Raji (cell line): ENCODE measurements around the gene RNF123.
A peak's percentile ranks its signal among the peaks of the same experiment; 100 is the strongest.

Source experiments
- POLR2A ChIP-seq: IDR thresholded peaks from 2 replicates; pipeline ENCODE4 v1.6.1; 2011; ENCODE audit warnings: low read depth, low read length, control low read depth; ENCODE audit not compliant: insufficient read depth

The RNF123 gene

DNA sequence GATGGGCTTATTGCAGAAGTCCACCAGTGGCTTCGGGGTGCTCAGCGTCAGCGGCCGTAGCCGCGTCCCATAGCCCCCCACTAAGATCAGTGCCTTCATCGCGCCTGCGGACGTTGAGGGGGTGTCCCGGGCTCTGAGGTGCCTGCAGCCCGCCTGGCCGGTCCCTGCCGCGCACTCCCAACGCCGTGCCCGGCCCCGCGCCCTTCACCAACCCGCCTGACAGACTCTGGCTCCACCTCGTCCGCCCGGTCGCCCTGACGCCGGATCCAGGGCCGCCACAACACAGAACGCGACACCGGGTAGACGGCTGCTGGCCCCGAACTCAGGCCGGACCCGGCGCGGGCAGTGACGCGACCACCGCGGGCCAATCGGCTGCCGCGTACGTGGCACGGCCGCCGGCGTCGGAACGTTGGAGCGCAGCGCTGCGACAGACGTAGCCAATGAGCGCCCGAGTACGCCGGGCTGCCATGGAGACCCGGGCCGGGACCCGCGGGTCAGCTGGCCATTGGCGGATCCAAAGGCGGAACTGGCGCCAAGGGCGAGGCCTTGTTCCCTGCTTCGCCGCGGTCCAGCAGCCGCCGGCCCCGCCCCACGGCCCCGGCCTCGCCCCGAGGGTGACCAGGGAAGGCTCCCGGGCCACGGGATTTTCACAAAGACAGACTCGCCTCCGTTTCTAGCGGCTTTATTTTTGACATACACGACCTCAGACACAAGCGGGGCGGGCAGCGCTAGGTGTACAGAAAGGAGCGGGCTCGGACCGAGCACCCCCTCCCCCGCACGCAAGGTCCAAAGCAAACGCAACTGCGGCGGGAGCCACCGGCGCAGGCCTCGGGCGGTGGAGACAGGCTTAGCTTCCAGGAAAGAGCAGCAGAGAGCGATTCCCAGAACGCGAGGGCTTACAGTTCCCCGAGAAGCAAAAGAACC lies 34.5 kb downstream of the RNF123 start, which contains the start of gene GMPPB:
Gene GMPPB, minus strand, starts transcription at position 324 of the 924 bp plus-strand sequence. Its CDS starts 225 bp downstream, at position 99.
- peak; percentile 69 for TF ChIP-seq POLR2A

DNA sequence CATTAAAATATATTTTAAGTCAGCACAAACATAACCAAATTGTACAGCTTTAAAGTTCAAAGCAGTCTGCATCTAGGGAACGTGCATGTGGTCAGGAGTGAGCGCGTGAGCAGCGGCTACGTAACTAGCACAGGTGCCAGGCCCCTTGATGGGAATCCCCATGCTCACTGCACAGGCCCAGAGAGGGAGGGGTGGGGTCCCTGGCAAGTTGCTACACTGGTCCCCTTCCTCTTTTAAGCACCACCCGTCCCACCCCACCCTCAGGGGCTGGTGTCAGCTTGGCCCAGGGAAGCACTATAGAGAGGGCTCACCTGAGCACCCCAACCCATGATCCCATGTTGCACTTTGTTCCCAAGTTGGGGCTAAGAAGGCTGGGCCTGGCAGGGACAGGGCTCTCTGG lies 35.2 kb downstream of the RNF123 start:
- TF ChIP-seq POLR2A: no peak

DNA sequence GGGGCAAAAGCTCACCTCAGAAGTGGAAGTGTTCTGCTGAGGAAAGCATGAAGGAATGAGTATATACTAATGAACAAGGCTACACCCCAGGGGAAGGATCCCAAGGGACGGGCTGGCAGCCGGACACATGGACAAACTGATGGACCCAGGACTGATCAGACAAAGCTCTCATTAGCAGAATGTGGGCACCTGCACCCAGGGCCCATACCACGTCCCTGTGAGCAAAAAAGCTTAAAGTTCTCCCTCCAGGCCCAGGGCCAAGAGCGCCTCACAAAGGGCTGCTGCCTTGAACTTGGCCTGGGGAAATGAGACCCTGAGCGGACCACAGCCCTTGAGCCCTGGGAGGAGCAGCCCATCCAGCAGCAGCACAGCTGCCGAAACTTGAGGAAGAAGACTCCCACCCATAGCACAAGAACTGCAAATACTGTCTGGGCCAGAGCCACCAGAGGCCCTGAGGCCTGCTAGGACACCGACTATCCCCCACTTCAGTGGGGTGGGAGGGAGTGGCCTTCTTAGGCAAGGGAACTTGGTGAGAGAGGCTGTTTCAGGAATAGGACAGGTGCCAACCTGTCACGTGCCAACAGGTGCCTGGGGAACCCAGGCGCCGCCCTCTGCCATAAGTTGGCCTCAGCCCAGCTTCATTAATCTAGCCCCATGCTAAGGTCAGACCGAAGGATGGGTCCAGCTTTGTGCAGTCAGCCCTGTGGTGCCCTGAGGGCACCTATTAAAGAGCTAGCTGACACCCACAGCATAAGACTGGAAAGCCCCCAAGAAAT lies 36.7 kb downstream of the RNF123 start:
- no peak for TF ChIP-seq POLR2A

DNA sequence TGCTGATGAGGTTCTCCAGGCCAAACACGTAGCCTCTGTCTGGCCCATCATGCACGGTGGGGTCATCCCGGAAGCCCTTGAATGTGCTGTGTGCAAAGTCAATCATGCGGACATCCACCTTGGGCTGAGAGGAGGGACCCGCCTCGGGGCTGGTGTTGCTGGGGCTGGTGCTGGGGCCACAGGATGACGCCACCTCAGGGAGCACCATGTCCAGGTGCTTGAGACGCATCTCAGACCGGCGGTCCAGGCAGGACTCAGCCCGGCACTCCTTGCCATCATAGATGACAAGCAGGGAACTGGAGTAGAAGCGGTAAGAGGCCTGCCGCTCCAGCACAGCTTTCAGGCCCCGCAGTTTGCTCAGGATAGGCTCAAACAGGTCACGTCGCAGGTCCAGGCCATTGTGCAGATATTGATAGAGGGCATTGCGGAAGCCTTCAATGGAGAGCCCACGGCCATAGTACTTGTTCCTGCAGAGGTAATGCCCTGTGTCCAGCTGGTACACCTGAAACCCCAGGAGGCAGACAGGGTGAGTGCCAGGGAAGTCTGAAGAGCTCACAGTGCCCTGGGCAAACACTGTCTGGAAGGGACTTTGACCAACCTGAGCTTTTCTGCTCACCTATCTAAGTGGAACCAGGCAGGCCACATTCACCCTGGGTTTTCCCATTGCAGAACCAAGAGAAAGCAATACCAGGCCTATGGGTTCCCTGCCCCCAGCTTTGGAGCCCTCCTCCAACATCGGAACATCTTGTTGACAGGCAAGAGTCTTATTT lies 38.0 kb downstream of the RNF123 start:
- TF ChIP-seq POLR2A: no peak

DNA sequence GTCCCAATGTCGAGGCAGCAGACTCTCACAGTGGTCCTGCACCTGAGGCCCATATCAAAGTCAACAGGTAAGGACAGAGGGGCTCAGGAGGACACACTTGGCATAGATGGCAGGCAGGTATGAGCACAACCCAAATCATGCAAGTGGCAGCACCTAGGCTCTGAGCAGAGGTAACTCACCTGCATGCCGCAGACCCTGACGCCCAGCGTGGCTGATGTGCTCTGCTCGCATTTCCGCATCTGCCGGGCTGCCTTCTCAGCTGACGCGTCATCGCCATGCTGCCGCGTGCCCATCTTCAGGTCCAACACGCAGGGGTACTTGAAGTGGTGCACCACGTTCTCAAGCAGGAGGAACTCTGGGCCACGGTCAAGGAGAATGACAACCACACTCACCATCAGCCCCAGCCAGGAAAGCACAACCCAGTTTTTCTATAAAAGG lies 38.6 kb downstream of the RNF123 start:
- no peak for TF ChIP-seq POLR2A

DNA sequence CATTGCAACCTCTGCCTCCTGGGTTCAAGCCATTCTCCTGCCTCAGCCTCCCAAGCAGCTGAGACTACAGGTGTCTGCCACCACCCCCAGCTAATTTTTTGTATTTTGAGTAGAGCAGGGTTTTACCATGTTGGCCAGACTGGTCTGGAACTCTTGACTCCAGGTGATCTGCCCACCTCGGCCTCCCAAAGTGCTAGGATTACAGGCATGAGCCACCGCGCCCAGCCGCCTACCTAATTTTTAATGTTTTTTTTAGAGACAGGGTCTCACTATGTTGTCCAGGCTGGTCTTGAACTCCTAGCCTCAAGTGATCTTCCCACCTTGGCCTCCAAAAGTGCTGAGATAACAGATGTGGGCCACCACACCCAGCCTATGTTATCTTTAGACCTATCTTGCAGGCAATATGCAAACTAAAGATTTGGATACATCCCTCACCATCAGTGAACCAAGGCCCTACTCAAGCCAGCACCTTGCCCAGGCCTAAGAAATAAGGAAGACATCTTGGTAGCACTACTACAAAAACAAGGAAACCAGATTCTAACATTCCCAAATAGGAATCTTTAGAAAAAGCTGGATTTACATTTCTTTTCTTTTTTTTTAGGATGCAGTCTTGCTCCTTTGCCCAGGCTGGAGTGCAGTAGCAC lies 40.7 kb downstream of the RNF123 start:
- TF ChIP-seq POLR2A: no peak

DNA sequence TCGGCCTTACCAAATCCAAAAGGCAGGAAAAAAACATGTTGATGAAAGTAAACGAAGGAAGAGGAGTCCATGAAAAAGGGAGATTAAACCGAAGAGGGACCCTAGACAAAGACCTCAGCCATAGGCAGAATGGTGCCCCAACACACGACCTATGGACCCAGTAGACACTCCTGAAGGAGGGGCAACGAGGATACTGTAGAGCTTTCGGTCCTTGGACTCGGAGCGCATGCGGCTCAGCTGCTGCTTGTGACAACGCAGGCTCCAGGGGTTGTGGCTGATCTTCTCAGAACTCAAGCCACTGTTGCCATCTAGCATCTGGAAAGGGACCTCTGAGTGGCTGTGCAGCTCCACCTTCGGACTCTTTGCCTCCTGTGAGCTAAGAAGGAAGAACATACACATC lies 43.2 kb downstream of the RNF123 start:
- no peak for TF ChIP-seq POLR2A

DNA sequence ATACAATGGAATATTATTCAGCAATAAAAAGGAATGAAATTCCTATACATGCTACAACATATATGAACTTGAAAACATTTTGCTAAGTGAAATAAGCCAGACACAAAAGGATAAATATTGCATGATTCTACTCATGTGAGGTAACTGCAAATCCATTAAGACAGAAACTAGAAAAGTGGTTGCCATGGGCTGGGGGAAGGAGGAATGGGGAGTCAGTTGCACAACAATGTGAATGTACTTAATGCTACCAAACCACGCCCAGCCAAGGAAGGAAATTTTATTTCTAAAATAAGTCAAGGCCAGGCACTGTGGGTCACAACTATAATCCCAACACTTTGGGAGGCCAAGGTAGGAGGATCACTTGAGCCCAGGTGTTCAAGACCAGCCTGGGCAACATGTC lies 44.2 kb downstream of the RNF123 start:
- no peak for TF ChIP-seq POLR2A

DNA sequence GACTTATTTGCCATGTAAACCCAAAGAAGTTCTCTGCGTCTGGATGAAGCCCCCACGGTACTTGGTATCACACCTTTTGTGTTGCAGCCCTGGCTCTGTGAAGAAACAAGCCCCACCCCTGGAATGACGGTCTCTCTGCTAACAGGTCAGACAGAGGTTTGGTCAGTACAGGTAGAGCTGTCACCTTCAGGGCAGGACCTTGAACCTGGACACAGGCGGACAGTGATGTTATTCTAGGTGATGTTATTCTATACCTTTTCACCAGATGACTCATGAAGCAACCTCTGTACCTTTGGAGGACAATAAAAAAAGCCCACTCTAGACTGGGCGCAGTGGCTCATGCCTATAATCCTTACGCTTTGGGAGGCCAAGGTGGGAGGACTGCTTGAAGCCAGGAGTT lies 45.4 kb downstream of the RNF123 start:
- no peak for TF ChIP-seq POLR2A

DNA sequence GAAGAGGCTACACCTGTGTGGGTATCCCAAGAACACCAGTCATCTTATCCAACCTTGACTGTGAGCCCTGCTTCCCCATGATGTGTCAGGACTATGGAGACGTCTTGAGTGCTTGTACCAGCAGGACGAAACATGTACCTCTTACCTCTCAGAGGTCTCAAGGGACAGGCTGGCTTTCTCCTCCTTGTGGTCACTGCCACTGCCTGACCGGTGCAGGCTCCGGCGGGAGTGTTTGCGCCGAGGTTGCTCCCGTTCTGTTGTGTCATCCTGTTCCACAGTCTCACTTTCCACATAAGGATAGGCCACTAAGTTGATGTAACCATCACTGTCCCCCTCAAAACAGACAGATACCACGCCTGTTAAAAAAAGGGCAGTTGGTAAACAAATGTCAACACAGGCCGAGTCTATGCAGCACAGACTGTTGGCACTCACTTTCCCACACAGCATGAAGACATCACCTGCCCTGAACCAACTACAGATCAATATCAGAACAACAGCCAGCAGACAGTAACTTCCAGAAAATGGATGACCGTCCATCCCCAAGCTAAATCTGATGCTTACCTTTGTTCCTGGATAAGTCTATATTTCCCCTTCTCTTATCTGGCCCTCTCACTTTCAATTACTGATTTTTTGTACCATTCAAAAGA lies 48.8 kb downstream of the RNF123 start:
- TF ChIP-seq POLR2A: no peak

DNA sequence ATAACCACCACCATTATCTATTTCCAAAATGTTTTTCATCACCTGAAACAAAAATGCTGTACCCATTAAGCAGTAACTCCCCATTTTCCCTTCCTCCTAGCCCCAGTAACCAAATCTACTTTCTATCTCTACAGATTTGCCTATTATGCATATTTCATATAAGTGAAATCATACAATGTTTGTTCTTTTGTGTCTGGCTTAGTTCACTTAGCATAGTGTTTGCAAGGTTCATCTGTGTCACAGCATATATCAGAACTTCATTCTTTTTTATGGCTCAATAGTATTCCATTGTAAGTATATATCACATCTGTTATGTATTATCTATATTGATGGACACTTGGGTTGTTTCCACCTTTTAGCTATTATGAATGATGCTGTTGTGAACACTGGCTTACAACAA lies 51.1 kb downstream of the RNF123 start:
- TF ChIP-seq POLR2A: no peak

DNA sequence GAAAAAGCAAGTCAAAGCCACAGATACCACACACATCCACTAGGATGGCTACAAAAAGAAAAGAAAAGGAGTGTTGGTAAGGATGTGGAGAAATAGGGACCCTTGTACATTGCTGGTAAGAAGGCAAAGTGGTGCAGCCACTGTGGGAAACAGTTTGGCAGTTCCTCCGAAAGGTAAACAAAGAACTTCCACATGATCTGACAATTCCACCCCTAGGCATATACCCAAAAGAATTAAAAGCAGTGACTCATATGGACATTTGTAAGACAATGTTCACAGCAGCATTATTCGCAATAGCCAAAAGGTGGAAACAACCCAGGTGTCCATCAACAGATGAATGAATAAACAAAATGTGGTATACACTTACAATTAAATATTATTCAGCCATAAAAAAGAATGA lies 56.6 kb downstream of the RNF123 start:
- TF ChIP-seq POLR2A: no peak

DNA sequence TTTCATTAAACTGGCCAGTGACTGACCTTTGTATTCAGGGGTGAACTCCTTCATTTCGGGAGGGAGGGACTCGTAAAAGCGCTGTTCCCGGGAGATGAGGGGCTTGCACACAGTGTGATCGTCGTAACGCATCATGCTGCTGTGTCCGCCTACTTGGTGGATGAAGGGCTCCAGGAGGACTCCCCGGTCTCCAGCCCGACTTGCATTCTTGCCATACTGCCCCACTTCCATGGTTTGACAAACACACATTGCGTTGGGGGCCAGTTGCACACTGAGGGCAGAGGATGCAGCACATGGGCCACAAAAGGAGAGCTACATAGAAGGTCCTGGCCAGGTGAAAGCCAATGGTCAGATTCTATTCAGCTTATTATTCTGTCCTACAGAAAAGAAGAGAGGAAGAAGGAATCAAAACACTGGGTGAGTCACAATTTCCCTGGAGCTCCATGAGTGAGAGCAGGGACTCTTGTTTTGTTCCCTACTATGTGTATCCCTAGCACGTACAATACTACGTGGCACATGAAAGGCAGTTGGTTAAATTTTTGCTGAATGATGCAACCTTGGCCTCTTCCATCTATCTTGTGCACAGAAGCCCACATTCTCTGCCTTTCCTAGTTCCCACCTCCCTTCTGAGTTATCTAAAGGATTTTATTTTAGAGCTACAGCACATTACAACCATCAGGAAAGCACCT lies 58.6 kb downstream of the RNF123 start:
- no peak for TF ChIP-seq POLR2A

DNA sequence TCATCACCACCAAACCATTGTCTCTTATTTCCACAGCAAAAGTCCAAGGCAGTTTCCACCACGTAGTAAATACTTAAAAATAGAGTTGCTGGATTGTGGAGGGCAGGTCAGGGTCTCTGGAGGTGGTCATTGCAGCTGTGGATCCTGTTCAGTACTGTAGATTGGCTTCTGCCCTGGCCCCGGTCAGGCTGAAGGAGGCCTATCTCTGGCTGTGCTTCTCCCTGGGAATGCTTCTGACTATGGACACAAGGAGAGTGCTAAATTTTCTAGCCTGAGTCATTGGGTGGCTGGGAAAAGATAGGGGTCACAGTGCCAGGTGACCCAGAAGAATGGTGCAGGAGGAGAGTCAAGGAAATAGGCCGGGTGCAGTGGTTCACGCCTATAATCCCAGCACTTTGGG lies 60.7 kb downstream of the RNF123 start:
- no peak for TF ChIP-seq POLR2A
